ENCODE data around the gene THAP4. TPM values are rescaled to one million over a fixed set of nuclear protein-coding genes. Genes with fewer than 3 reads are reported as not detected.
A peak's percentile ranks its signal among the peaks of the same experiment; 100 is the strongest.

THAP4 gene
- polyA plus RNA-seq, 3 donors, result 15.1 to 25.9 (median 16.3) TPM

DNA sequence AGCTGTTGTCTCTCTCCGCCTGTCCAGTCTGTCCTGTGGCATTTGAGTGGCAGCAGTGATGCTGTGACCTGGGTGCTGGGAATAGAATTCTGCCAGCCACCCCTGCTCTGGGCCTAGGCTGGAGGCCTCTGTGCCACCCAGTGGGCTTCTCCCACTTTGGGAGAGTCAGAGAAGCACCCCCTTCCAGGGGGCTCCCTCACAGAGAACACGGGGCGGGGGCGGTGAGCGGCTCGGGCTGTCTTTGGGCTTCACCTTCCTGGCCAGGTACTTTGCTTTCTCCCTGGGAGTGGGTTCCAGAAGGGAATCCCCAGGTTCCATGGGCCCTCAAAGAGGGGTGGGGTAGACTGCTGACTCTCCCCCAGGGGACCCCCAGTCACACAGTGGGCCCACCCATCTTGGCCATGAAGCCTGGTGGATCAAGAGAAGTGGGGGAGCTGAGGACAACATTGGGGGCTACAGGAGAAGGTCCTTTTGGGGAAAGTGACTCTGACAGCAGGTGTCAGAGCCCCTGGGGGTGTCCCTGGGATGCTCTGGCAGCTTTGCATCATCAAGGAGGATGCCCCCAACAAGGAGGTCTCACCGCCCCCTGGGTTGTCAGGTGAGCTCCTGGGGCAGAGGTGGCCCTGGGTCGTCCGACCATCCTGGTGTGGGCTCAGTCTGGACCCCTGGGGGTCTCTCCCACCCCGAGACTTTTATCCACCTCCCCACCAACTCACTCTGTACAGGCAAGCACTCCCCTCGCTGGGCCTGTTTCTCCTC is 97.2 kb downstream of the THAP4 start:
- peaks cover 0 to 7% of the 10 kb centered on the region in 2 donors for H3K9me3 ChIP-seq (replicated peaks in 1 of 2; ENCODE audit: control insufficient read depth in 1 of 2, insufficient read depth in 1 of 2, low read length in 2 of 2)
- H3K4me3 Mint-ChIP-seq, result peak overlapping the region in 1 of 2 donors; percentile 95
- peaks cover 5% of the 10 kb centered on the region for H3K4me1 Mint-ChIP-seq
- TF ChIP-seq CTCF (IDR thresholded peaks at IDR 0.05), result no peak
- no peak for DNase-seq
- no peaks in the 10 kb centered on the region for H3K79me2 ChIP-seq (ENCODE audit: insufficient read depth, low read length)
- H2AFZ ChIP-seq (ENCODE audit: insufficient read depth, low read depth, low read length, poor library complexity, severe bottlenecking), result no peak overlapping the region
- no peak overlapping the region for H3K4me2 ChIP-seq (replicated peaks; ENCODE audit: extremely low read depth, low read length, poor library complexity, severe bottlenecking)
- H3K36me3 Mint-ChIP-seq, result peaks cover 2% of the 10 kb centered on the region in 2 donors
- peaks cover 40 to 56% (median 44%) of the 10 kb centered on the region in 3 donors for H3K27me3 Mint-ChIP-seq (ENCODE audit: low read depth in 3 of 3)
- H3K27ac Mint-ChIP-seq, result no peak overlapping the region
- H3K4me1 ChIP-seq (ENCODE audit: control insufficient read depth in 1 of 2, insufficient read depth in 2 of 2, low read length in 2 of 2), result peaks cover 6 to 12% of the 10 kb centered on the region in 2 donors
- intact Hi-C loops (cut with micrococcal nuclease), result no loop called here
- no peaks in the 10 kb centered on the region for H3K36me3 ChIP-seq (replicated peaks in 1 of 2; ENCODE audit: control insufficient read depth in 1 of 2, insufficient read depth in 2 of 2, low read length in 2 of 2)
- H3K27me3 ChIP-seq (ENCODE audit: control insufficient read depth in 2 of 2, insufficient read depth in 2 of 2, low read length in 2 of 2), result peaks cover 3 to 41% of the 10 kb centered on the region in 2 donors
- 100% methylated on average over 2 of the region's 11 CpGs for WGBS (ENCODE audit: insufficient coverage)
- H3K27ac ChIP-seq (ENCODE audit: low read depth in 1 of 2, low read length in 2 of 2), result no peak overlapping the region
- H3K4me3 ChIP-seq (replicated peaks in 1 of 3; ENCODE audit: low read depth in 2 of 3, low read length in 3 of 3), result no peak overlapping the region
- no peaks in the 10 kb centered on the region for H4K20me1 ChIP-seq (ENCODE audit: insufficient read depth, low read length)
- H3K9ac ChIP-seq (ENCODE audit: insufficient read depth, low read length, poor library complexity, severe bottlenecking), result no peak overlapping the region
- H3K9me3 Mint-ChIP-seq, result peaks cover 0 to 11% (median 5%) of the 10 kb centered on the region in 7 donors

DNA sequence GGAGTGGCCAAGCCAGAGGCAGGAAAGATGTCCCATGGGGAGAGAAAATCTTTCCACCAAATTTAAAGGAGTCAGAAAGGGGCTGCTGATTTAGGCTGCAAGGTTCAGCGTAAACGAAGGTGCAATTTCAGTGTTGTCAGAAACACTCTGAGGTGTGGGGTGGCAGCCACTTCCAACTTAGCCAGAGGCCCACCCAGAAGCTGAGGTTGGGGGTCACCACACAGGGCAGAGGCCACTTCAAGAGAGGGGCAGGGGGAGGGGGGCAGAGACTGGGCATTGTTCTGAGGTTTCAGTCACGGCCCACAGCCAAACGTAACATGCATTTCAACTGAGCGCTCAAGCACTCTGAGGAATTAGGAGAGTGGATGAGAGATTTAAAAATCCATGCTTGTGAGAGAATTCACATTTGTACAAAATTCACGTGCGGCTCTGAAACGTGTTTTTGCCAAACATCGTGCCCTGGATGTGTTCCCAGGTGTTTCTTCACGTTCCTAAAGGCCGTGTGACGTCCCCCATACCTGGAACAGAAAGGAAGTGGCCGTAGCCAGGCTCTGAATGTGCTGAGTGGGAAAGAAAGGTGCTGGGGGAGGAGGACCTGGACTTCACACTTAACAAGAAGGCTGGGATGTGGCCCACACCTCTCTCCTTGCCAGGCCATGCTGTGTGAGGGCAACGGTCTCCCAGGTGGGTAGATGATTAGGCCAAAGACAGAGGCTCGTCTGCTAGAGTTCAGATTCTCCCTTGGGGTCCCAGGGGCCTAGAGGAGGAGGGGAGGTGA is 97.9 kb downstream of the THAP4 start:
- peaks cover 0 to 11% (median 5%) of the 10 kb centered on the region in 7 donors for H3K9me3 Mint-ChIP-seq
- no peak overlapping the region for H3K27ac Mint-ChIP-seq
- peaks cover 6 to 12% of the 10 kb centered on the region in 2 donors for H3K4me1 ChIP-seq (ENCODE audit: control insufficient read depth in 1 of 2, insufficient read depth in 2 of 2, low read length in 2 of 2)
- no peaks in the 10 kb centered on the region for H3K36me3 ChIP-seq (replicated peaks in 1 of 2; ENCODE audit: control insufficient read depth in 1 of 2, insufficient read depth in 2 of 2, low read length in 2 of 2)
- intact Hi-C loops (cut with micrococcal nuclease), result no loop called here
- no peak overlapping the region for H3K4me3 ChIP-seq (replicated peaks in 1 of 3; ENCODE audit: low read depth in 2 of 3, low read length in 3 of 3)
- no peaks in the 10 kb centered on the region for H4K20me1 ChIP-seq (ENCODE audit: insufficient read depth, low read length)
- no peak for DNase-seq
- peaks cover 5% of the 10 kb centered on the region for H3K4me1 Mint-ChIP-seq
- H3K27ac ChIP-seq (ENCODE audit: low read depth in 1 of 2, low read length in 2 of 2), result no peak overlapping the region
- peaks cover 40 to 55% (median 44%) of the 10 kb centered on the region in 3 donors for H3K27me3 Mint-ChIP-seq (ENCODE audit: low read depth in 3 of 3)
- no peak overlapping the region for H2AFZ ChIP-seq (ENCODE audit: insufficient read depth, low read depth, low read length, poor library complexity, severe bottlenecking)
- WGBS (ENCODE audit: insufficient coverage), result 92% methylated on average over 12 of the region's 15 CpGs
- no peak for TF ChIP-seq CTCF (IDR thresholded peaks at IDR 0.05)
- H3K36me3 Mint-ChIP-seq, result peaks cover 2% of the 10 kb centered on the region in 2 donors
- peaks cover 3 to 41% of the 10 kb centered on the region in 2 donors for H3K27me3 ChIP-seq (ENCODE audit: control insufficient read depth in 2 of 2, insufficient read depth in 2 of 2, low read length in 2 of 2)
- H3K4me2 ChIP-seq (replicated peaks; ENCODE audit: extremely low read depth, low read length, poor library complexity, severe bottlenecking), result no peak overlapping the region
- no peak overlapping the region for H3K9ac ChIP-seq (ENCODE audit: insufficient read depth, low read length, poor library complexity, severe bottlenecking)
- H3K9me3 ChIP-seq (replicated peaks in 1 of 2; ENCODE audit: control insufficient read depth in 1 of 2, insufficient read depth in 1 of 2, low read length in 2 of 2), result peaks cover 0 to 7% of the 10 kb centered on the region in 2 donors
- peak overlapping the region in 1 of 2 donors; percentile 32 for H3K4me3 Mint-ChIP-seq
- H3K79me2 ChIP-seq (ENCODE audit: insufficient read depth, low read length), result no peaks in the 10 kb centered on the region

All from CD14-positive monocyte (primary cell).